Pons (tissue), 1 donor: ENCODE results near the gene RPN2.

ENCODE experiments used
- DNase-seq: peaks from one replicate; pipeline ENCODE4 v3.0.0-alpha.2; 2016; ENCODE audit warnings: low spot score

Gene RPN2

DNA sequence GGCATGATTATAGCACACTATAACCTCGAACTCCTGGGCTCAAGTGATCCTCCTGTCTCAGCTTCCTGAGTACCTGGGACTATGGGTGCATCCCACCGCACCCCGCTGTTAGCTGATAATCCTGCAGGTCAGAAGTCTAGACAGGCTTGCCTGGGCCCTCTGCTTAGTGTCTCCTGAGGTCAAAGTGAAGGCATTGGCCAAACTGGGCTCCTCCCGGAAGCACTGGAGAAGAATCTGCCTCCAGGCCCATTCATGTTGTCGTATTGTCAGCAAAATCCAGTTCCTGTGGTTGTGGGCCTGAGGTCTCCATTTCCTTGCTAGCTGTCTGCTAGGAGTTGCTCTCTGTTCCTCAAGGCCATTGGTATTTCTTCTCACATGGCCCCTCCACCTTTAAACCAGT is 6.6 kb downstream of the RPN2 start:
- DNase-seq, result no peak

DNA sequence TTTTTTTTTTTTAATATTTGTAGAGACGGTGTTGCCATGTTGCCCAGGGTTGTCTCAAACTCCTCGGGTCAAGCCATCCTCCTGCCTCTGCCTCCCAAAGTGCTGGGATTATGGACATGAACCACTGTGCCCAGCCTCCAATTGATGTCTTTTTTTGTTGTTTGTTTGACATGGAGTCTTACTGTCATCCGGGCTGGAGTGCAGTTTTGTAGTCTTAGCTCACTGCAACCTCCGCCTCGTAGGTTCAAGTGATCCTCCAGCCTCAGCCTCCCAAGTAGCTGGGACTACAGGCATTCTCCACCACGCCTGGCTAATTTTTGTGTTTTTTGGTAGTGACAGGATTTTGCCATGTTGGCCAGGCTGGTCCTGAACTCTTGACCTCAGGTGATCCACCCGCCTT is 9.7 kb downstream of the RPN2 start:
- DNase-seq, result no peak

DNA sequence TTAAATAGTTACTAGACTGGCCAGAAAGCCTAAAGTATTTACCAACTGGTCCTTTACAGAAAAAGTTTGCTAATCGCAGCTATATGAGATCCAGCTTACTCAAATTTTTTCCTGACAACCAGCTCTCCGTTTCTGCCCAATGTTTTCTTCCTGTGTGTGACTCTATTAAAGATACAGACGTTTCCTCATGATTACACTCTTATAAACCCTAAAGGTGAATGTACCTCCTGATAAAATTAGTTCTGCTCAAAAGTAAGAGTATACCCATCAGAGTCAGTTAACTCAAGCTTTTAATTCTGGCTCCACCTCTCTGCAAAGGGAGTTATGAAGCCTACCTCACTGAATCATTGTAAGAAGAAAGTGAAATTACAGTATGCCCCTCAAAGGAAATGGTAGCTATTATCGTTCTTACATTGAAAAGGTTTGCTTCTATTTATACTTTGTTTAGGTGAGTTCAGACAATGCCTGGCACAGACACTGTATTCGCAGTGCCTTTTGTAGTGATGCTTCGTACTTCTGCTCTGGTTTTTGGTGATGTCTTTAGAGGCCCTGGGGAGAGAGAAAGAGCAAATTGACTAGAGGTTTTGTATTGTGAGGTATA is 10.4 kb downstream of the RPN2 start:
- no peak for DNase-seq

DNA sequence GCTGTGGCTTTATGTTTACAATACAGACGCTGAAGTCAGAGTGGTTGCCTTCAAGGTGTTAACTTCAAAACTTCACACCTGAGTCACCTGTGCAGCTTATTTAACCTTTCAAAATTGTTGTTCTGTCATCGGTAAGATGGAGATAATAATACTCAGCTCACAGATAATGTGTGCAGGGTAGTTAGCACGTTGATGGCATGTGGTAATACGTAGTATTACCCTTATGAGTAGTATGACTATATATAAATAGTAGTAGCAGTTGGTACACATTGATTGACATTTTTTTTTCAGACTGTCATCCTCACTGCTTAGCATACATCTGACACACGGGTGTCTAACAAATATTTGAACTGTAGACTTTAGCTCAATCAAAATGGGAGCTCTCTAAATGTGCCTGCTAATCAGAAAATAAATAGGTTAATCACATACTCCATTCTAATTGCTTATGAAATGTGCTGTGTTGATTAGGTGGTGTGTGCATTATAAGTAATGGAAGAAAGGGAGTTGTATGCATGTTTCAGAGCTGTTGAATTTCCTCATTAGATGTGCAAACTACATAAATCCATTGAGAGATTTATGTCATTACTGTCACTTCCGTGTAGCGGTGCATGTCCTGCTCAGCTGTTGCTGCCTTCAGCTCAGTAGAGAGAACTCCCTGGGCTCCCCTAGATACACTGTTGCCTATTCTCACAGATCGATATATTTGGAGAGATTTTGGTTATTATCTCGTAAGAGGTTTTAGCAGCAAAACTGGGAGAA is 11.4 kb downstream of the RPN2 start:
- DNase-seq, result no peak

DNA sequence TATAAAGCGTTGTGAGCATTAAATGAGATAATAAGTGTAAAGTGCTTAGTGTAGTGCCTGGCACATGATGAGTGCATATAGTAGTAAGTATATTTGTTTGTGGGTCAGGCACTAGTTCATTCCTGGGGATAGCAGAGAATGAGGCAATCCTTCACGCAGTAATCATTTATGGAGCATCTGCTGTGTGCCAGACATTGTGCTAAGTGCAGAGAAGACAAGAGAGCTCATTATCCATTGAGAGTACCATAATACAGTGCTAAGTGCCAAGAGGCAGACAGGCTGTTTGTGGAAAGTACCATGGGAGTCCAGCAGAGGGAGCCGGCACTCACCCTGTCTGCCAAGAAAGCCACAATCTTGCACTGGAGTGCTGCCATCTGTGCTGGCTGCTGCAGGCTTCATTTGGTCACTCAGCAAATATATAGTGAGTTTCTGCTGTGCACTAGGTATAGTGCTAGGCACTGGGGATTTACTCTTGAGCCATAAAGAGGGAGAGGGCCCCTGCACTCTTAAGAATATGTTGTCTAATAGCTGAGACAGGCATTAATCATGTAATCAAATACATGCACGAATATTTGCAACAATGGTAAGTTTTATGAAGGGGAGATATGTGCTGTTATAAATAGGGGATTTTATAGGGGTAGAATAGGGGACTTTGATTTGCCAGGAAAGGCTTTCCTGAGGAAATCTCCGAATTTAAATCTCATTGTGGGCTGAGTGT is 13.2 kb downstream of the RPN2 start:
- DNase-seq, result peak; percentile 99

DNA sequence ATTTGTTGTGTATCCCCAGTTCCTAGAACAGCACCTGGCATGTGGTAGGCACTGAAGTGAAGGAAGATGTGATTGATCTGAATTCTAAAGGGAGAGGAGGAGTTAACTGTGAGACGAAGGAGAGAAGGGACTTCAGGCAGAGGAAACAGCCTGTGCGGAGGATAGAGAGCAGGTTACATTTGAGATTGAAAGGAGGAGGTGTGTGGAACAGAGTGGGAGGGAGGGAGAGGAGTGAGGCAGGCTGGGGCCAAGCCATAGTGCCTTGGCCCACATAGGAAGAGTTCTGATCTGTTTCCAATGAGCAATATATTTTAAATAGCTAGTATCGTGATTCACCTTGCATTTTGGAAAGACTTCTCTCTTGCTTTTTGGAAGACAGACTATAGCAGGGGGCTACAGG is 14.1 kb downstream of the RPN2 start:
- DNase-seq, result no peak

DNA sequence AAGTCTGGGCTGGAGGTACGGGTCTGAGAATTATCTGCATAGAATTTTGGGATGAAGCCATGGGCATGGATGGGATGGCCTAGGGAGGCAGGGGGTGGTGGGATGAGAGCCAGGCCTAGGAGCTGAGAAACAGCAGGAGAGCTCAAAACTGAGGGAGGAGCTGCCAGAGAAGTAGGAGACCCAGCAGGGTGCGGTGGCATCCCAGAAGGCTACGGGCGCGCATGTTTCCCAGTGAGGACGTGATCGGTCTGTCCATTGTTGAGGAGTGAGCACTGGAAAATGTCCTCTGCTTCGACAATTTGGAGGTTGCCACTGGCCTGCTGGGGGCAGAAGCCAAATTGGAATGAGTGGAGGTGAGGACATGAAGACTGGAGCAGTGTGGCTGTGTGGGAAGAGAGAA is 14.7 kb downstream of the RPN2 start:
- no peak for DNase-seq

DNA sequence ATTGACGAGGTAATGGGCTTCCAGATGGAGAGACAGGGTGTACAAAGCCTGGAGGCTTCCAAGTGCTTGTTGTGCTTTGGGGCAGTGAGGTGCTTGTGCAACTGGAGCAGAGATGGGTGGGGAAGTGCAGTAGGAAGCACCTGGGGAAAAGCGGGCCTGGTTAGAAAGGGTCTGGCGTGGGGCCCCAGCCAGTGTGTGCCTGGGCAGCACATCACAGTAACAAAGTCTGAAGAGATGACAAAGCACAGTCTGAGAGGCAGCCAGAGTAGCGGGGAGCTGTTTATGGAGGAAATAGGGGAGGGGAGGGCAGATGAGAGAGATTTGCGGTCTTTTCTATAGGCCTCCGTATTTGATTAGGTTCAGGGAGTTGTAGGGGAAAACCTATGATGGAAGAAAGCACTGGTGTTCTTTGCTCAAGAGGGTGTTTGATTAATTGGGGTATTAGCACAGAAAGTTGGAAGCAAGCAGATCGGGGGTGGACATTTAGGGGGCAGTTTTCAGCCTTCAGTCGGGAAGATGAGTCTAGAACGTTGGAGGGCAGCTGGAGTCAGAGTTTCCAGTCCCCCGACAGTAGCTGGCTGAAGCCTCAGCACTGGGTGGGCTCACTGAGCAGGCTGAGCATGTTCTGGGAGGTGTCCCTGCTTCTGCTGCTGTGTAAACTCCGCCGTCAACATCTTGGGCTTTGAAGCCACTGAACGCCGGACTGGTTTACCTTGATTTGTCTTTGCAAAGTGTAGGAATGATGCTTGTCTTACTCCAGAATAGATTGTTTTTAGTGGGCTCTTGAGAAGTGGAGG is 15.7 kb downstream of the RPN2 start:
- DNase-seq, result no peak

DNA sequence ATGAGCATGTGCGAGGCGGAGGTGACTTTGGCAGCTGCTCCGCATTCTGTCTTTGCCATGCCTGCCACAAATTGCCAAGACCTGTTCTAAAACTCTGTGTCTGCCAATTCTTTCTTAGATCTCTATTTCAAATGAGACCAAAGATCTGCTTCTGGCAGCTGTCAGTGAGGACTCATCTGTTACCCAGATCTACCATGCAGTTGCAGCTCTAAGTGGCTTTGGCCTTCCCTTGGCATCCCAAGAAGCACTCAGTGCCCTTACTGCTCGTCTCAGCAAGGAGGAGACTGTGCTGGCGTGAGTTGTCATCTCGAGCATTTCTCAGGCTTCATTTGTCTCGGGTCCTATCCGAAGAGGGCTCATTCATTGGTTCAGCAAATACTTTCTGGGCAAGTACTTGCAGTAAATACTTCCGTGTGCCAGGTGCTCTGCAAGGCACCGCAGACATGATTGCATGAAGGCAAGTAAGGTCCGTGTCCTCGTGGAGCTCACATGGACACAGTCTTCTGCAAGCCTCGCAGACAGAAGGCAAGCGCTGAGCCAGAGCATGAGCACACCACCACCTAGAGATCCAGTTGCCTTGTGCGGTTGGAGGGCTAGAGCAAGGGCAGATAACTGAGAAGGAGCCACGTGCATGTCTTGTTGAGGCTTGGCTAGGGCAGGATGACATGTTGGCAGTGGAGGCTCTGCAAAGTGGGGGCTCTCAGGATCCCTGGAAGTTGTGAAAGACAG is 20.0 kb downstream of the RPN2 start:
- DNase-seq, result no peak

DNA sequence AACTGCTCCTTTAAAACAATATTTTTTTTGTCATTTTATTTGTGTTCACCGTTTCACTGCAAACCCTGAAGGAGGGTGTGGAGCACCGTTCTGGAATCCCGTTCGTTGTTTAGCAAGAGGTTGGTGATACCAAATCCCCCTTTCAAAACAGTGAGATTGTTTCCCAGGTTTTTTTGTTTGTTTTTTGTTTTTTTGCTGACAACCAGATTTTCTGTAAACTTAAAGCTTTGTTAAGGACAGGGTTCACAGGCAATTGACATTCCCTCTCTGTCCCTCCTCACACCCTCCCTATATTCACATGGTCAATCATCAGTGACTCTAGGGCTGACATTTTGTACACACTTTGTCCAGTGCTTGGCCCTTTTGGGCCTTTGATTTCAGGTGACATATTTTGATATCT is 21.2 kb downstream of the RPN2 start:
- DNase-seq, result no peak

DNA sequence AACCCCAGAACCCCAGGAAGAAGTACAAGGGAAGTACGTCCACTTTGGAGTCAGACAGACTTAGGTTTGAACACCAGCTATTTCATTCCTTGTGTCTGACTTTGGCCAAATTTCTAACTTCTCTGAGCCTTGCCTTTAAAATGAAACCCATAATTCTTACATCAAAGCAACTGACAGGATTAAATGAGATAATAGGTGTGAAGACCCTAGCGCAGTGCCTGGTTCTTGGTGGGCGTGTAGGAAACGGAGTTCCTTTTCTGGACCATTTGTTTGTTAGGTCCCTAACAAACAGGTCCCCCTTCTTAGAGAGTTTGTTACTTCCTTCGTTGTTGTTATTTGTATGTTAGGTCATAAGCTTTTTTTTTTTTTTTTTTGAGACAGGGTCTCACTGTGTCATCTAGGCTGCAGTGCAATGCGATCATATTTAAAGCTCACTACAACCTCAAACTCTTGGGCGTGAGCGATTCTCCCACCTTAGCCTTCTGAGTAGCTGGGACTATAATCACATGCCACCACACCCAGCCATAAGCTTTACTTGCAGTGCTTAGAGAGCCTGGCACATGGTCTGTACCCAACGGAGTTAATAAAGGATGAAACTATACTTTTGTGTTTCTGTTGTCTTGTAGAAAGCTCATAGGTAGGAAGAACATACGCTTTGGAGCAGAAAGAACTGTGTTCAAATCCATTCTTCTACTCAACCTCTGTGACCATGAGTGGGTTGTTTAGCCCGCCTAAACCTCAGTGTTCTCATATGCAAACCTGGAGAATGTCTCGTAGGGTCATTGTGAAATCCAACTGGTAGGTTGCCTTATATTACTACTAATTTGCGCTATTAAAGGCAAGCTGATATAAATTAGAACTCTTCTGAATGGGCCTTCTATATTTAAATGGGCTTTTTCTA is 22.0 kb downstream of the RPN2 start:
- no peak for DNase-seq

DNA sequence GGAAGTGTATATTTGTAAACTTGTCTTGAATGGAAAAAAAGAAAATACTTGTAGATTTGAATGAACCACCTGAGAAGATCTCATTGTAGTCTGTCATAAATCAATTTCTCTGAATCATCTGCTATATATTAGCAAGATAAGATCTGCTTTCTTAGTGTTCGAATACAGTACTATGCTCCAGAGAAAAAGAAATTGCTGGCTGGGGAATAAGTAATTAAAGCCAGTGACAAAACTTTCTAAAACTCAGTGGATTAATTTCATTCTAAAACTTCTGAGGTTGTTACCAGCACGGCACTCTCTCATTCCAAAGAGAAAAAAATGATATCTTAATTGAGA is 22.7 kb downstream of the RPN2 start:
- no peak for DNase-seq

DNA sequence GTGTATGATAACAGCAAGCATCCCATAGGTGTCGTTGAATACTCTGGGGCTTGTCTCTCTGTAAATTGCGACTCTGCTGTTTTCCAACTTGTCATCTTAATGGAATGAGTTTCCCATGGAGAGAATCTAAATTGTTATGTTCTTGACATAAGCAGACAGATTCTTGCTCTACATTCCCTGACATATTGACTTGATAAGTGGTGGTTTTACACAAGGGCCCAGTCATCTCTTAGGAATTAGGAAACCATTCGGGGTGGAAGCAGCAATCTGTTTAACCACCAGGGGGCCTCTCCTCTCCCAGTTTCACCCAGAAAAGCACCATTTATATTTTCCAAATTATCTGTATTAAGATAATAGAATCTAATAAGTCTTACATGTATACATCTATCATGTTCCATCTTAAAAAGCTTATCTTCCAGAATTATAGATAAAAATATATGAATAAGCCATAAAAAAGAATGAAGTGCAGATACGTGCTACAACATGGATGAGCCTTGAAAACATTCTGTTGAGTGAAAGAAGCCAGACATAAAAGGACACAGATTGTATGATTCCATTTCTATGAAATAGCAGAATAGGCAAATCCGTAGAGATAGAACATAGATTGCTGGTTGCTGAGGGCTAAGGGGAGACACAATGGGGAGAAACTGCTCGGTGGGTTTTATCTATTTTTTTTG is 23.3 kb downstream of the RPN2 start:
- peak; percentile 46 for DNase-seq

DNA sequence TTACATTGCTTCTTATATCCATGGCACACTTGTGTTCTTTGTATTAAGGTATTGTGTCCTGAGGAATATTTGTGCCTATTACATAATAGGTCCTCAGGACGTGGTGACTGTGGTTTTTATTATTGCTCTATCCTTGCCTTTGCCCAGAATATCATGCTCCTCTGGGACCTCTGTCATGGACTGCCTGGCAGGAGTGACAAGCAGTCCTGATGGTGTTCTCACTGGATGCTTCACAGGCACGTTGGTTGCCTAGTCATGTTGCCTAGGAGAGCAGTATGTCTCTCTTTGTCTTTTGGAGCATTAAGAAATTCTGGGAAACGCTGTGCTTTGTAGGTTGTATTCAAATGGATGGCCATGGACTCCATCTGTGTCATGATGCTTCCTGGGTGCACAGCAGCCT is 24.9 kb downstream of the RPN2 start:
- DNase-seq, result no peak

DNA sequence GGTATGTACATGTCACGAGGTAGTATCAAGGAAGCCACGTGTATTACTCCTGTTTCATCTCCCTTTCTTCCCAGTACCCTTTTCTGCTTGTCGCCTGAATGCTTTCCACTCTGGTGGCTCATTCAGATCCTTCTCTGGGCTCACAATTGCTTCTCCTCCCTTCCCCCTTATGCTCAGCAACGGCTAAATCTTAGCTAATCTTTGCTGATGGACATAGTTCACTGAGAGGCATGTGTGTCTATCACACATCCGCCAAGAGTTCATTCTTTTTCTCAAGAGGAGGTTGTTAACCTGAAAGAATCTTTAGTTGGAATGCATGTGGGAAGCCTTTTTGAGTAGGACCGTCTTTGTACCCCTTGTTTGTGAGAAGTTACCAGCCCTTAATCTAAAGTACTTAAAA is 26.0 kb downstream of the RPN2 start:
- DNase-seq, result no peak

DNA sequence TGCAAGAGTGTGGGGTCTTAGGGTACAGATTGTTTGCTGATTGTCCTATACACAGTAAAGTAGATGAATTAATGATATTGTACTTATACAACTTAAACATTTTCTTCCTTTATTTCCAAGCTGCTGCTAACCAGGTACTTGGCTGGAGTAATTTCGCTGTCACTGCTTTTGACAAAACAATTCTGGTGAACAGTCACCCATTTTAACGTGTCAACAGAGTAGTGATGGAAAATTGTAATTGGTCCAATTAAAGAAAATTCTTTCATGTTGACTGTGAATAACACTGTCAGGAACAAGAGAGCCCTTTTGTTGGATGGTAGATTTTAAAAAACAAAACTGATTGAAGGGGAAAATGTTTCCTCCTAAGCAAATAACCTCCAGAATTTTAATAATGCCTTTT is 26.7 kb downstream of the RPN2 start:
- DNase-seq, result no peak

DNA sequence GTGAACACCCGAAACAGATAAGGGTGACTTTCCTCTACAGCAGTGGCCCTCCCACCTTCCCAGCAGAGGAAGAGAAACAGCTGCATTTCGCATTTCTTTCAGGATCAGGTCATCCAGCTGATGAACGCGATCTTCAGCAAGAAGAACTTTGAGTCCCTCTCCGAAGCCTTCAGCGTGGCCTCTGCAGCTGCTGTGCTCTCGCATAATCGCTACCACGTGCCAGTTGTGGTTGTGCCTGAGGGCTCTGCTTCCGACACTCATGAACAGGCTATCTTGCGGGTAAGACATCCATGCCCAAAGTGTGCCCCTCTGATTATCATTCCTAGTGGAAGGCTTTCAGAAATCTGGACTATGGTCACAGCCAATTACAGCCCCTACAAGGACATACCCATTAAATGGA is 28.0 kb downstream of the RPN2 start:
- no peak for DNase-seq

DNA sequence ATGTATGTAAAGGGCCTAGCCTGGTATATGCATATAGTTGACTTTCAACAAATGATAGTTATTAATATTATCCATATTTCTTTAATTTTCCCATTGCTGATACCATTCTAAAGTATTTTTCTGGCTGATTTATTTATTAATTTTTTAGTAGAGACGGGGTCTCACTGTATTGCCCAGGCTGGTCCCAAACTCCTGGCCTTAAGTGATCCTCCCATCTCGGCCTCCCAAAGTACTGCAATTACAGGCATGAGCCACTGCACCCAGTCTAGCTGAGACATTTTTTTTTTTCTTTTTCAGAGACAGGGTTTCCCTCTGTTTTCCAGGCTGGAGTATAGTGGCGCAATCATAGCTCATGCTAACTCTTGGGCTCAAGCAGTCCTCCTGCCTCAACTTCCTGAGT is 30.1 kb downstream of the RPN2 start:
- DNase-seq, result no peak

DNA sequence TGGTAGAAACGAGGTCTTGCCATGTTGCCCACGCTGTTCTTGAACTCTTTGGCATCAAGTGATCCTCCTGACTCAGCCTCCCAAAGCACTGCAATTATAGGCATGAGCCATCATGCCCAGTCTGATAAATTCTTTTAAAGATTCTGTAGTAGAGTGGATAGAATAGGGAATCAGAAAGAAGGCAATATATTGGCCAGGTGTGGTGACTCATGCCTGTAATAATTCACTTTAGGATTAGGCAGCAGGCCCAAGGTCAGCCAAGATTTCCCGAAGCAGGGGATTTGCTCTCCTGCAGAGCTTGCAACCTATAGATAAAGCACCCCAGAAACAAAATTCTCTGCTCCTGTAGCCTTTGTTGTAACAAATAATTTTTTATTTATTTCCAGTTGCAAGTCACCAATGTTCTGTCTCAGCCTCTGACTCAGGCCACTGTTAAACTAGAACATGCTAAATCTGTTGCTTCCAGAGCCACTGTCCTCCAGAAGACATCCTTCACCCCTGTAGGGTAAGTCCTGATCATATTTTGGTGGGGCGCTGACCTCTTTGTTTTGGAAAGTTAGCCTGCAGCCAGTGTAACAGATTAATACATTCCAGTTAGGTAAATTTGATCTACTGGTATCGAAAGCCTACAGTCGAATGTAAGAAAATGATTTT is 30.7 kb downstream of the RPN2 start:
- DNase-seq, result no peak

DNA sequence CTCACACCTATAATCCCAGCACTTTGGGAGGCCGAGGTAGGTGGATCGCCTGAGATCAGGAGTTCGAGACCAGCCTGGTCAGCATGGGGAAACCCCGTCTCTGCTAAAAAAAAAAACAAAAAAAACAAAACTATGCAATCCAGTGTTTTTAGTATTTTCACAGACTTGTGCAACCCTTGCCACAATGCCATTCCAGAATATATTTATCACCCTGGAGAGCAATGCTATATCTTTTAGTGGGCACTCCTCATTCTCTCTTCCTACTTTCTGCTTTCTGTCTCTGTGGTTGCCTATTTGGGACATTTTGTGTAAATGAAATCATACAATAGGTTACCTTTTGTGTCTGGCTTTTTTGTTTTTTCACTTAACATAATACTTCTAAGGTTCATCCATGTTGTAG is 39.3 kb downstream of the RPN2 start:
- DNase-seq, result no peak
